Measurements from ENCODE around the gene SUGCT.

SUGCT gene

GRCh38 chr7:40715053-40715430 lies 580.2 kb downstream of the SUGCT start:
- no peak for DNase-seq (ENCODE audit: low read depth in 2 of 2)

DNA sequence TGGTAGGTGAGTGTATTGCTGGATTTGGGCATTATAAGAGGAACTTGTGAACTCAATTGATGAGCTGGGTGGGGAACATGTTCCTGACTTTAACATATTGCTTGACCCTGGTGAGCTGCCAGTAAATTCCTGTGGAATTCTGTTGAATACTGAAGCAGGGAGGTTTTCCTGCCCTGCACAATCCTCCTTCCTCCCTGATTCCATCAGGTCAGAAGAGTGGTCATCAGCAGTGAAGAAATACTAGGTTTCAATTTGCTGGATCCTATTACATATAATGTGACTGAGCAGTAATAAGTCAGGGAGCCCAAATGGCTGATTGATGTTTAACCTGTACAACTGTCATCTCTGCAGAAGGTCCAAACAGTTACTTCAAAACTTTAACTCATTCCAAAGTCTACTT lies 581.2 kb downstream of the SUGCT start:
- no peak for DNase-seq (ENCODE audit: low read depth in 2 of 2)

DNA sequence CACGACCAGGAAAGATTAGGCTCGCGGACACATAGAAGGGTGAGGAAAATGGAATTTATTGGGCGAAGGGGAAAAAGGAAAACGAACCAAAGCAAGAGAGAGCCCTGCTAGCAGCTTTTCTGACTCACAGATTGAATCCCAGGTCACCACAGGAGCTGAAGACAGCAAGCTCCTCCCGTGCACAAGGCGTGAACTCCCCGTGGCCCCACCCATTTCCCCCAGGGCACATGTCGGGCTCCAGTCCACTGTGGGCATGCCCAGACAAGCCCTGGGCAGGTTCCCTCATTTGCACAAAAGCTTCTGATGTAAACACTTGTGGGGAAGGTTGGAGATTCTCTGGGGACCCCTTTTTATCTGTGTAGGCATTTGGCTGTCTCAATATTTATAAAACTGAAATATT lies 582.4 kb downstream of the SUGCT start:
- no peak for DNase-seq (ENCODE audit: low read depth in 2 of 2)

DNA sequence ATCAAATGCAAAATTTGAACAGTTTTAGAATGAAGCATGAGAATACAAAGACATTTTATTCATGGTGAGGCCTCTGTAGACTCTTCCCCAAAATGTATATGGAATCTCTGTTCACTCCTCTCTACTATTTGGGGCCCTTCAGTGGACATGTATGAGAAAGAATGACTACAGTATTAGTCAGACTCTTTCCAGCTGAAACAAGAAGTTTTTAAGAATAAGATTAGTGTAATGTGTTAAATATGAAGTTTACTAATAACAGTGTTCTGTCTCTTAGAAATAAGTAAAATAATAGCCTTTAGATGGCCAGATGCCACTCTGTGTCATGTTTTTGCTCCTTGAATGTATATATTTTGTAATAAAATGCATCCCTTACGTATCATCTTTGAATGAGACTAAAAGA lies 585.6 kb downstream of the SUGCT start:
- DNase-seq (ENCODE audit: low read depth in 2 of 2), result no peak

DNA sequence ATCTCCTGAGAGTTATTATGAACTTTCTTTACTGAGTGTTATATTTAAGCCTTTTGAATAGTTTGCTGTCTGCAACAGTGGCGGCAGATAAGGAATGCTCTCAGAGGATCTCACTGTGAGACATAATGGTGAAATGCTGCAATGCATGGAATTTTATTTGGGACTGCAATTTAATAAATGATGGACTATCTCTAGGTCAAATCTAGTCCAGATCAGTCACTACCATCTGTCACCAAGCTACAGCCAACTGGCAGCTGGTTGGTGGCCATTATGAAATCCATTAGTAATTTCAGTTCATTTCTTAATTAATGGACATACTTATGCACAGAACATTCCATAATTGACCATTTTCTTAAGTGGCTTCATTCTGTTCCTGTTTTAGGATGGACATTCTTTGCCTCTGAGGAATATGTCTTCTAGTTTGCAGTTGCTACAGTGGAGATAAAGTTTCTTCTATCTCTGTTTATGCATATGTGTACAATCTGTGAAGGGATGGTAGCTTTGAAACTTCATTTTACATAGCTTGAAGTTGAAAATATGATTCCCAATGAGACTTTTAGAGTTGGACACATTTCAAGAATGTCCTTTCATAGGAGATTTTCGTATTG lies 586.6 kb downstream of the SUGCT start:
- DNase-seq (ENCODE audit: low read depth in 2 of 2), result no peak

DNA sequence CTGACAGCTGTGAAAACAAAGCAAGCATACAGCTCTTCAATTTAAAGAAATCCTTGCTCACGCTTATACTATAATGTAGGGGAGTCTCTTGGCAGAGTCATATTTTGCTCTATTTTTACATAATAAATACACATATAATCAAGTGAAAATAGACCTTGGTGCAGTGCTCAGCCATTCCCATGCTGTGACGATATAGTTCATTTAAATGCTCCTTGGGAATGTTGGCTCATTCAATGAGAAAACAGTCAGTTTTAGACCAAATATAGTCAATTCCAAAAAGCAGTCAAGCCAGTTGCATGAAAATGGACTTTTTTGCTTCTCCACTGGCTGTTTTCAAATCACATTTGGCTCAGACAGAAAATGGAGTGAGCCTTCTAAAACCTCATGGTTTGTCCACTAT lies 587.4 kb downstream of the SUGCT start:
- no peak for DNase-seq (ENCODE audit: low read depth in 2 of 2)

GRCh38 chr7:40723829-40724228 lies 589.0 kb downstream of the SUGCT start:
- DNase-seq (ENCODE audit: low read depth in 2 of 2), result no peak

DNA sequence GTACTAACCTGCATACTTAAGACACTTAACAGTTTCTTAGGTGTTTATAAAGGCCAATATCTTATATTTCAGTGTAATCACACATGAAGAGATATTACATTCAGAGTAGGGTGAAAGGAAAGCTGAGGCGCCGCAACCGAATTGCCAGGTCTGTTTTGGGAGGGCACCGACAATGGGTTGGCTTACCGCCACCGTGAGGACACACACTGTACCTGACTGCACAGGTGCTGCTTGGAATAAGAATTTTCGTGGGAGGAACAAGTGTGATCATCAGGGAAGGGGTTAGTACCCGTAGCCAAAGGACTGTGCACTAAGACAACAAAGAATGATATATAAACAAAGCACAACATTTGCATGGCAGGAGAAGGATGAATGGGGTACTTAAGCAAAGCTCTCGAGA lies 591.8 kb downstream of the SUGCT start:
- DNase-seq (ENCODE audit: low read depth in 2 of 2), result no peak

GRCh38 chr7:40733114-40733513 lies 598.3 kb downstream of the SUGCT start:
- DNase-seq (ENCODE audit: low read depth in 2 of 2), result no peak

DNA sequence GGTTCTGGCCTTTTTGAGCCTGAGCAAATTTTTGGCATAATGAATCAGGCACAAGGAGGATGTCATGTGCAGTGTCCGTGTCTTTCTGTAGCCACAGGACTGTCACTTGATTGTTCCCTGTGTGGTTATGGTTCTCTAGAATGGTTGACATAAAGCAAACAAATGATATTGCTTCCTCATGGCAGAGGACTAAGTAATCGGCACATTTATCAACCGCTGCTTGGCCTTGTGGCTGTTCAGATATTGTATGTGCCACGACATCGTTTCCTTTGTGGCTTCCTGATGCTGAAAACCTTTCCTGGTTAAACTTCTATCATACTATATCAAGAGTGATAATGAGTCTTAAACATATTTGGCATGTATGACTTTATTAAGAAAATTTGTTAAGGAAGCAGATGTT lies 598.8 kb downstream of the SUGCT start:
- DNase-seq (ENCODE audit: low read depth in 2 of 2), result no peak

GRCh38 chr7:40739257-40739656 lies 604.5 kb downstream of the SUGCT start:
- no peak for DNase-seq (ENCODE audit: low read depth in 2 of 2)

DNA sequence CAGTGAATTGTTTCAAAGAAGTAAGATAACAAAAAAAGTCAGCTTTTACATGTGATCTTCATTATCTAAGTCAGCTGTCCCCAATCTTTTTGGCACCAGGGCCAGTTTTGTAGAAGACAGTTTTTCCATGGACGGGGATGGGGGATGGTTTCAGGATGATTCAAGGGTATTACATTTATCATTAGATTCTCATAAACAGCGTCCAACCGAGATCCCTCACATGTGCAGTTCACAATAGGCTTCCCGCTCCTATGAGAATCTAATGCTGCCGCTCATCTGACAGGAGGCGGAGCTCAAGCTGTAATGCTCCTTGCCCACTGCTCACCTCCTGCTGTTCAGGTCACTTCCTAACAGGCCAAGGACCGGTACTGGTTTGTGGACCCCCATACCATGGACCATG lies 607.5 kb downstream of the SUGCT start:
- DNase-seq (ENCODE audit: low read depth in 2 of 2), result no peak

DNA sequence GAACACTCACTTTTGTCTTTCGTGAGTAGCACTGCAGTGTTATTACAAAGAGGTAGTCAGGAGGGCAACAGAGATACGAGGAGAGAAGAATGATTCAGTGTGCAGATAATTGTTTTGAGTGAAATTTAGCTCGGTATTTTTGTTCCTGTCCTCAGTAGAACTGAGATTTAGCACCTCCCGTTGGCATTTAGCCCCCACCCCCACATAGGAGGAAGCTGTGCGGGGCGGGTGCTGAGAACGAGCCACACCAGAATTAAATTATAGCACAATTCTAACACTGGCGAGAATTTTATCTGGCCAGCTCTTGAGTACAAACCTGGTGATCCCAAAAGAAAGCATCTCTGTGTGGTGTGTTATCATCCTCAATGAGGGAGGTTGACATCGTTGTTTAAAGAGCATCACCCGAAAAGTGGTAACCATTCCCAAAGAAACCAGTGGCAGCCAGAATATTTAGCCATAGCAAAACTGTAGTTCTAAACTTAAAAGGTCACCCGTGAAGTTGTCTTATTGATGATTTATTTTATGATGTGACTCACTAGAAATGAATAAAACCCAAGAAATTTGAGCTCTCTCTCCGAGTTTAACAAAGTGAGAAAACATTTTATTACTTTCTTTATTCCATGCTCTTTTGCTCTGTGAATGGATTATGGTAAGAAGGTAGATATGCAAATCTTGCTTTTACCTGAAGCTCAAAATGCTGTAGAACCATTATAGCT lies 612.2 kb downstream of the SUGCT start:
- DNase-seq (ENCODE audit: low read depth in 2 of 2), result no peak

DNA sequence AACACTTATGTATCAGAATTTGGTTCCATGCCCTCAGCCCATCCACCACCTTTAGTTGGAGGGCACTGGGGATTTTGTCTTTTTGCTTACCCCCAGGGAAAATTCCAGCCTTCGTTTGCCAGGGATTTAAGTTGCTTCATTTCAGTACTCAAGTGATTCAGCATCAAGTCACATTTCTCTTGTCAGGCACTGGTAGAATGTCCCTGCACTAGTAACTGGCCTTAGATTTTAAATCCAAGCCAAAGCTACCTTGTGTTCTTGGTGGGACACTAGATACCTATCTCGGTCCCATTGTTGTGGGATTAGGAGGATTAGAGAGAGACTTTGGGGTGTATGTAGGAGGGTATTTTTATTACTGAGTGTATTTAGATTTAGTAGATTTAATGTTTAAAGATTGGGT lies 613.1 kb downstream of the SUGCT start:
- DNase-seq (ENCODE audit: low read depth in 2 of 2), result no peak

GRCh38 chr7:40749877-40750276 lies 615.1 kb downstream of the SUGCT start:
- DNase-seq (ENCODE audit: low read depth in 2 of 2), result no peak

DNA sequence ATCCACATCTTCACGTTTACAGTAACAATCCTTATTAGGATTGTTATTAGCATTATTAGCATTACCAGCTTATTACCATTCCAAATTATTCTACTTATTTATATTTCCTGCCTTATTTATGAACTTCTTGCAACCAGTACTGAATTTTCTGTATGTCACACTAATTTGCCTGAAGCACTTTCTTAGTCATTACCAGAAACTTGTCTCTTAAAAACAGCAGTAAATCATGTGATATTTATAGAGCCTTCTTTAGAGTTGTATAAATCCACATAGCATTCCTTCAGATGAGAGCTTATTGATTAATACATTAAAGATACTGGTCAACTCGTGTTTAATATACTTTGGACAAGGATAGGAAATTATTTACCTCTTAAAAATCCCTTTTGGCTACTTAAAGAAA lies 618.6 kb downstream of the SUGCT start:
- DNase-seq (ENCODE audit: low read depth in 2 of 2), result no peak

DNA sequence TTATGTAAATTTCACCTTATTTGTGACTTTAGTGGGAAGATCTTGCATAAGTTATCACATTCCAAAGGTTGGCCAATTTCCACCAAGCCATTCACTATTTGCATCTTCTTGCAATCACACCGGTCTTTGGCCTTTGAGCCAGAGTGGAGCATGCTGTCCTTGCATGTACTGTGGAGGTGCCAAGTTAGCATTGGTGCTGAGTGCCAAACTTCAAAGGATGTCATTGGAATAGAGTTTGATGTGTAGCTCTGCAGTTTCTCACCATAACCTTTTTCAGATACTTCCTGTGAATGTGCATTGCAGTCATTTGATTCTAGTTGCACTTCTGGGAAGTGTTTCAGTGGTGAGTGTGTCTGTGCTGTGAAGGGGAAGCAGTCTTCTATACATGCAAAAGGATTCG lies 620.6 kb downstream of the SUGCT start:
- DNase-seq (ENCODE audit: low read depth in 2 of 2), result no peak

DNA sequence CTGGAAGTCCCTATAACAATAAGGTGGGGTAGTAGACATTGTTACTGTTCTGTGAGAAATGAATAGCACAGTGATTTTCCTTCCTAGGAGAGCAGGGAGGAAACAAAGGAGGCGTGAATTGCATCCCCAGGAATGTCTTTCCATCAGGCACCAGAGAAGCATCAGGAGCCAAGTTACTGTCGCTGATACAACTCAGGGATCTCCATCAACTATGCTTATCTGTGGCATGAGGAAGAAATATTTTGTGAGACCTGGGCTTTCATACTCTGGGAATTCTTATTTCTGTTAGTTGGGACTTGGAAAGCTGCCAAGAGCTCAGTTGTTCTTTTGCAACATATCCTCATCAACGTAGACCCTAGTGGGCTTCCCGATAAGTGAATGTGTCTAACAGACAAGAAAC lies 622.3 kb downstream of the SUGCT start:
- DNase-seq (ENCODE audit: low read depth in 2 of 2), result no peak

GRCh38 chr7:40758590-40758989 lies 623.8 kb downstream of the SUGCT start:
- no peak for DNase-seq (ENCODE audit: low read depth in 2 of 2)

GRCh38 chr7:40760293-40760964 lies 625.6 kb downstream of the SUGCT start:
- no peak for DNase-seq (ENCODE audit: low read depth in 2 of 2)

DNA sequence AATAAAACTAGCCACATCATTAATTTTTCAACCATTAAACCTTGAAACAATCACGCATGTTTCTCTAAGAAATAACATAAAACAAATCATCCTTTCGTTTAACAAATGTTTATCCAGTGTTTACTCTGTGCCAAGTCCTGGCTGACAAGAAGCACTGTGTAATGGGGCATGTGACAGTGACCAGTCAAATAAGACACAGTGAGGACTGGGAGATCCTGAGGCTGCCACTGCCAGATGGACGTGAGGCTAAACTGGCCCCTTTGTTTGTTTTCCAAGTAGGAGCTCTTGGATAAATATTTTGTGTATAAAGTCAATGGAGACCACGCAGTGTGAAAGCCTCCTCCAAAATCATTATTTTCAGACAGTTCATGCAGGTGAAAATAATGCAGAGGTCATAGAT lies 626.2 kb downstream of the SUGCT start:
- DNase-seq (ENCODE audit: low read depth in 2 of 2), result no peak

DNA sequence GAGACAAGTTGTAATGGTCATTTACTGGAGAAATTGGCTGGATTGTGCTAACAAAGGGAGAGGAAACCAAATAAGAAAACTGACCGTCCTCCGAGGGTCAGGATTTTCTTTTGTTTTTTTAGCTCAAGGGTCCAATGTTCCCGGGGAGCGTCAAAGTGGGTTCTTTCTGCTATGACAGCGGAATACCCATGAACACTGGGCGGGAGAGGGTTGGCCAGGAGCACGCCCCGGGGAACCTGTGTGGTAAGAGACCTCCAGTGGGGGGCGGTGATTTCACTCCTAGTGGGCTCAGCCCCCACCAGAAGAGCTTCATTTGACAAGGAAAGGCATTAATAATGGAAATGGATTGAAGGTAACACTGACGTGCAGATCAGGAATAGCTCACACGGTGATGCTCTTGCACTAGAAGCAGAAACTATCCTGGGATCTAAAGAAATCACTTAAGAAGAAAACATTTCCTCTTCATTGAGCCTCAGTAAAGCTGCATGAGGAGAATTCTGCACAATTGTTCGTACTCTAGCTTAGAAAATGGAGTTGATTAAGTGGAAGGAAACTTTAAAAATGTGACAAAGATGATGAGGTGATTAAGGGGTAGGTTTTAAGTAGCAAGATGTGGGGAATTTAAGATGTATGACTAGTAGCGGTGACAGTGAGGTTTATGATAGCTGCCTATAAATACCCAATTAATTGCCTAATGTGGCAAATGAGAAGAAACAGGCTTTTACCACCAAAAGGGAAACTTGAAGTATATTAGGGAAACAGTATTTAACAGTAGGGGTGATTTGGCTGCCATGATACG lies 627.2 kb downstream of the SUGCT start:
- no peak for DNase-seq (ENCODE audit: low read depth in 2 of 2)
